ENCODE measurements around the gene PCDH12.

The PCDH12 gene

DNA sequence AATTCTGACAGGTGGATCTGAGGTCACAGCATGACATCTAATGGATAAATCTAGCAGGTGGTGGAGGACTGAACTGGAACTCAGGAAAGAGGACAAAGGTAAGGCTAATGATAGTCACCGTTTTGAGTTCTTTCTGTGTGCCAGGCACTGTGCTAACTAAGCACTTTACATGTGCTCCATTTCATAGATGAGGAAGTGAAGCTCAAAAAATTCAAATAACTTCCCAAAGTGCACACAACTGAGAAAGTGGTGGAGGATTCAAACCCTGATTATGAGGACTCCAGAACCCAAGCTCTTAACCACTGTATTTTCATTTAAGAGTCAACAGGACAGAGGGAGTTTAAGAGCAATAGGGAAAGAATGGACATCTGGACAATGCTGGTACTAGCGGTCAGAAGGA is 41.5 kb downstream of the PCDH12 start:
- Histone ChIP-seq H3K4me2 (ENCODE audit: low read length) (peak overlapping the region; percentile 52), H4K20me1 (ENCODE audit: control insufficient read depth, insufficient read depth, low read depth, low read length) (no peaks in the 10 kb centered on the region), H3F3A (ENCODE audit: control insufficient read depth, insufficient read depth) (0 out of 2 replicates have a peak, but pooled peaks cover 8% of the 10 kb centered on the region), H3K79me2 (ENCODE audit: control insufficient read depth, low read length) (no peaks in the 10 kb centered on the region), H3K9me3 (ENCODE audit: control insufficient read depth, insufficient read depth, low read length) (no peaks in the 10 kb centered on the region), H3K9me2 (replicated peaks; ENCODE audit: control insufficient read depth, low read length) (no peaks in the 10 kb centered on the region), H3K4me1 (ENCODE audit: control insufficient read depth, low read length) (peaks cover 33% of the 10 kb centered on the region), H3K4me3 (ENCODE audit: low read length) (peak overlapping the region; percentile 2; the same call in 1 of the 2 replicates), H3K27ac (ENCODE audit: low read depth, low read length) (no peak overlapping the region), H3K36me3 (ENCODE audit: control insufficient read depth, low read length) (no peaks in the 10 kb centered on the region), H3K27me3 (ENCODE audit: control insufficient read depth, low read length) (peaks cover 12% of the 10 kb centered on the region)
- TF ChIP-seq CTCF (IDR thresholded peaks at IDR 0.05; ENCODE audit: low read depth, low read length, poor library complexity, severe bottlenecking) = no peak
- TF ChIP-seq EZH2phosphoT487 (IDR thresholded peaks at IDR 0.05; ENCODE audit: borderline replicate concordance, low read length) = no peak

- no peaks in the 10 kb centered on the region for H3K79me2 ChIP-seq (ENCODE audit: control insufficient read depth, low read length)
- no peak for TF ChIP-seq CTCF (IDR thresholded peaks at IDR 0.05; ENCODE audit: low read depth, low read length, poor library complexity, severe bottlenecking)
- H4K20me1 ChIP-seq (ENCODE audit: control insufficient read depth, insufficient read depth, low read depth, low read length) = no peaks in the 10 kb centered on the region
- no peaks in the 10 kb centered on the region for H3K9me2 ChIP-seq (replicated peaks; ENCODE audit: control insufficient read depth, low read length)
- peak overlapping the region; percentile 52 for H3K4me2 ChIP-seq (ENCODE audit: low read length)
- peaks cover 33% of the 10 kb centered on the region for H3K4me1 ChIP-seq (ENCODE audit: control insufficient read depth, low read length)
- H3K27ac ChIP-seq (ENCODE audit: low read depth, low read length) = no peak overlapping the region
- peaks cover 12% of the 10 kb centered on the region for H3K27me3 ChIP-seq (ENCODE audit: control insufficient read depth, low read length)
- 0 out of 2 replicates have a peak, but pooled peaks cover 8% of the 10 kb centered on the region for H3F3A ChIP-seq (ENCODE audit: control insufficient read depth, insufficient read depth)
- H3K4me3 ChIP-seq (ENCODE audit: low read length) = no peak overlapping the region
- no peaks in the 10 kb centered on the region for H3K9me3 ChIP-seq (ENCODE audit: control insufficient read depth, insufficient read depth, low read length)
- no peaks in the 10 kb centered on the region for H3K36me3 ChIP-seq (ENCODE audit: control insufficient read depth, low read length)
Observed at GRCh38 chr5:141915881-141916336, 42.1 kb downstream of the PCDH12 start.

DNA sequence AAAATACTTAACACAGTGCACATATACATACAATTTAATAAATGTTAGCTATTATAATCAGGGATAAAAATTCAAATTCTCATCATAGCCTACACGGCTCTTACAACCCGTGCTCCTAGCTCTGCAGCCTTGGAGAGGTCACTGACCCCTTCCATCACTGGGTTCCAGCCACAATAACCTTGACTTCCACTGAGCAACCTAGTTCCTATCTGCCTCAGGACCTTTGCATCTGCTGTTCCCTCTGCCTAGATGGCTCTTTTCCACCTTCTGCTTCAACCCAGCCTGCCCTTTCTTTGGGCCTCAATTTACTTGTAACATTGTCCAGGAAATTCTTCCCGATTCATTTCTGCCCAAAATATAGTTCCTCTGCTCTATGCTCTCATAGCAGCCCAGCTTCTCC is 43.2 kb downstream of the PCDH12 start:
- peaks cover 33% of the 10 kb centered on the region for H3K4me1 ChIP-seq (ENCODE audit: control insufficient read depth, low read length)
- no peaks in the 10 kb centered on the region for H3K9me3 ChIP-seq (ENCODE audit: control insufficient read depth, insufficient read depth, low read length)
- H3K79me2 ChIP-seq (ENCODE audit: control insufficient read depth, low read length) = no peaks in the 10 kb centered on the region
- H3K9me2 ChIP-seq (replicated peaks; ENCODE audit: control insufficient read depth, low read length) = no peaks in the 10 kb centered on the region
- H3K36me3 ChIP-seq (ENCODE audit: control insufficient read depth, low read length) = no peaks in the 10 kb centered on the region
- H3F3A ChIP-seq (ENCODE audit: control insufficient read depth, insufficient read depth) = 0 out of 2 replicates have a peak, but pooled peaks cover 8% of the 10 kb centered on the region
- TF ChIP-seq CTCF (IDR thresholded peaks at IDR 0.05; ENCODE audit: low read depth, low read length, poor library complexity, severe bottlenecking) (no peak), EZH2phosphoT487 (IDR thresholded peaks at IDR 0.05; ENCODE audit: borderline replicate concordance, low read length) (no peak)
- H3K4me2 ChIP-seq (ENCODE audit: low read length) = peak overlapping the region; percentile 67; the same call in 1 of the 2 replicates
- no peak overlapping the region for H3K27ac ChIP-seq (ENCODE audit: low read depth, low read length)
- no peaks in the 10 kb centered on the region for H4K20me1 ChIP-seq (ENCODE audit: control insufficient read depth, insufficient read depth, low read depth, low read length)
- peaks cover 12% of the 10 kb centered on the region for H3K27me3 ChIP-seq (ENCODE audit: control insufficient read depth, low read length)
- no peak overlapping the region for H3K4me3 ChIP-seq (ENCODE audit: low read length)
